ENCODE measurements around the gene EIF2D.

GRCh38 chr1:206582537-206582936, 29.7 kb downstream of the EIF2D start:
- TF ChIP-seq, protein P1, sequence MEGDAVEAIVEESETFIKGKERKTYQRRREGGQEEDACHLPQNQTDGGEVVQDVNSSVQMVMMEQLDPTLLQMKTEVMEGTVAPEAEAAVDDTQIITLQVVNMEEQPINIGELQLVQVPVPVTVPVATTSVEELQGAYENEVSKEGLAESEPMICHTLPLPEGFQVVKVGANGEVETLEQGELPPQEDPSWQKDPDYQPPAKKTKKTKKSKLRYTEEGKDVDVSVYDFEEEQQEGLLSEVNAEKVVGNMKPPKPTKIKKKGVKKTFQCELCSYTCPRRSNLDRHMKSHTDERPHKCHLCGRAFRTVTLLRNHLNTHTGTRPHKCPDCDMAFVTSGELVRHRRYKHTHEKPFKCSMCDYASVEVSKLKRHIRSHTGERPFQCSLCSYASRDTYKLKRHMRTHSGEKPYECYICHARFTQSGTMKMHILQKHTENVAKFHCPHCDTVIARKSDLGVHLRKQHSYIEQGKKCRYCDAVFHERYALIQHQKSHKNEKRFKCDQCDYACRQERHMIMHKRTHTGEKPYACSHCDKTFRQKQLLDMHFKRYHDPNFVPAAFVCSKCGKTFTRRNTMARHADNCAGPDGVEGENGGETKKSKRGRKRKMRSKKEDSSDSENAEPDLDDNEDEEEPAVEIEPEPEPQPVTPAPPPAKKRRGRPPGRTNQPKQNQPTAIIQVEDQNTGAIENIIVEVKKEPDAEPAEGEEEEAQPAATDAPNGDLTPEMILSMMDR (conservative IDR thresholded peaks at IDR 0.05), result no peak
- no peak for TF ChIP-seq ZFX (IDR thresholded peaks at IDR 0.05)

Data from C4-2B (cell line).